HepG2 (cell line): ENCODE measurements around the gene VDAC1. TPM values are rescaled to one million over a fixed set of nuclear protein-coding genes. Genes with fewer than 3 reads are reported as not detected.

ENCODE experiments used
- ATAC-seq: fragments of 200-7000 bp; cut with Tn5 transposase; 3 replicates; pipeline ENCODE4 v1.9.1; 2020; ENCODE audit warnings: mild to moderate bottlenecking, moderate library complexity
- BruUV-seq: library from RNA; stranded (reverse); fragments of 400-500 nt; replicated peaks from 2 replicates; lab custom pipeline; 2021; lab: Mats Ljungman, UMichigan
- CTCF ChIA-PET: fragments of 300-600 bp; formaldehyde crosslinking; extraction: SDS; loops from one replicate; lab custom pipeline; 2021; ENCODE audit warnings: low total read pairs, inconsistent platforms, low intra/inter-chr PET ratio; lab: Yijun Ruan, JAX
- POLR2A ChIA-PET: fragments of 350-600 bp; sonication (Branson Sonifier 250); formaldehyde crosslinking; loops from one replicate; lab custom pipeline; 2020; ENCODE audit warnings: antibody characterized with exemption, inconsistent platforms; lab: Yijun Ruan, JAX
- DNase-seq: peaks from one replicate; pipeline ENCODE4 v3.0.0-alpha.2; 2015; ENCODE audit warnings: low spot score
- FAIRE-seq: peaks from 3 replicates; lab custom pipeline; 2011; peaks lifted over from hg19 to GRCh38; lab: Jason Lieb, UNC
- H2AFZ ChIP-seq: one replicate; pipeline ENCODE4 v1.6.1; 2011; ENCODE audit warnings: low read length, inconsistent platforms
- H3K27ac ChIP-seq: fragments of 300-600 bp; 3 replicates; pipeline ENCODE4 v1.8.0; 2011; ENCODE audit warnings: mixed run types, mild to moderate bottlenecking, mixed read lengths, low read length, inconsistent platforms; ENCODE audit not compliant: insufficient read depth; ENCODE audit errors: extremely low read length
- H3K27me3 ChIP-seq, 2 experiments: fragments of 200-600 bp in 1 of 2; 2 replicates in 1 of 2; 3 replicates in 1 of 2; pipeline versions ENCODE4 v1.6.0 to v1.8.0; 2011; ENCODE audit warnings: low read length in 2 of 2, mild to moderate bottlenecking in 2 of 2, moderate library complexity in 2 of 2, inconsistent platforms in 1 of 2; ENCODE audit not compliant: insufficient read depth in 2 of 2, control insufficient read depth in 1 of 2
- H3K36me3 ChIP-seq, 2 experiments: fragments of 200-600 bp in 1 of 2; replicated peaks in 1 of 2; 2 replicates in 1 of 2; 3 replicates in 1 of 2; pipeline versions ENCODE4 v1.5.1 to v1.8.0; 2011; ENCODE audit warnings: low read length in 2 of 2, inconsistent platforms in 1 of 2; ENCODE audit not compliant: insufficient read depth in 2 of 2, control insufficient read depth in 1 of 2
- H3K4me1 ChIP-seq: 2 replicates; pipeline ENCODE4 v1.5.1; 2012; ENCODE audit warnings: low read length, inconsistent platforms; ENCODE audit not compliant: insufficient read depth
- H3K4me2 ChIP-seq: 2 replicates; pipeline ENCODE4 v1.6.0; 2011; ENCODE audit warnings: low read depth, low read length, inconsistent platforms
- H3K4me3 ChIP-seq, 3 experiments: fragments of 200-600 bp in 1 of 3; sonication (generic), shearing (Covaris generic) in 1 of 3; replicated peaks in 1 of 3; 2 replicates each; pipeline ENCODE4 v1.5.1; 2011 to 2016; ENCODE audit warnings: low read length in 3 of 3, inconsistent platforms in 2 of 3, low read depth in 2 of 3, mild to moderate bottlenecking in 2 of 3, control low read depth in 1 of 3, mixed read lengths in 1 of 3; ENCODE audit not compliant: insufficient read depth in 1 of 3
- H3K79me2 ChIP-seq: one replicate; pipeline ENCODE4 v1.6.1; 2011; ENCODE audit warnings: low read length, inconsistent platforms; ENCODE audit not compliant: insufficient read depth
- H3K9ac ChIP-seq: 2 replicates; pipeline ENCODE4 v1.6.0; 2011; ENCODE audit warnings: mild to moderate bottlenecking, low read depth, low read length, inconsistent platforms; ENCODE audit not compliant: insufficient read depth
- H3K9me3 ChIP-seq: 2 replicates; pipeline ENCODE4 v1.5.1; 2012; ENCODE audit warnings: mild to moderate bottlenecking, low read length
- H4K20me1 ChIP-seq: 2 replicates; pipeline ENCODE4 v1.6.0; 2011; ENCODE audit warnings: inconsistent platforms, mild to moderate bottlenecking, low read length, moderate library complexity; ENCODE audit not compliant: insufficient read depth
- KDM5A ChIP-seq: fragments of 200-600 bp; sonication (generic); IDR thresholded peaks from 2 replicates; pipeline ENCODE4 v1.7.0; 2018; ENCODE audit warnings: antibody characterized with exemption, mild to moderate bottlenecking, low read length, borderline replicate concordance
- SKI ChIP-seq: fragments of 450-650 bp; IDR thresholded peaks from one replicate; pipeline ENCODE4 v1.6.1; 2018; ENCODE audit warnings: mild to moderate bottlenecking; ENCODE audit not compliant: partially characterized antibody
- THAP9 ChIP-seq: sonication (generic); formaldehyde crosslinking; IDR thresholded peaks from 2 replicates; pipeline ENCODE4; 2020; ENCODE audit warnings: missing genetic modification reagents, mild to moderate bottlenecking, borderline replicate concordance
- ZBTB38 ChIP-seq: sonication (generic); formaldehyde crosslinking; IDR thresholded peaks from 2 replicates; pipeline ENCODE4 v1.5.1; 2020; ENCODE audit warnings: mild to moderate bottlenecking, missing genetic modification reagents
- ZNF17 ChIP-seq: sonication (generic); formaldehyde crosslinking; IDR thresholded peaks from 2 replicates; pipeline ENCODE4 v1.5.0; 2020; ENCODE audit warnings: mild to moderate bottlenecking, missing genetic modification reagents
- ZNF260 ChIP-seq: sonication (generic); formaldehyde crosslinking; IDR thresholded peaks from 2 replicates; pipeline ENCODE4 v1.4.0; 2020; ENCODE audit warnings: missing genetic modification reagents, low read depth, mild to moderate bottlenecking, borderline replicate concordance
- ZNF687 ChIP-seq: sonication (generic); formaldehyde crosslinking; IDR thresholded peaks from 2 replicates; pipeline ENCODE4 v1.5.1; 2020; ENCODE audit warnings: mild to moderate bottlenecking, missing genetic modification reagents, moderate library complexity
- WGBS: methylation state at CpG from one replicate; pipeline ENCODE4 v1.1.6; 2017; ENCODE audit warnings: low lambda C conversion rate; 5-methylcytosine and 5-hydroxymethylcytosine counted together
- in situ Hi-C: cut with HindIII; loops from 2 replicates; pipeline ENCODE4 v1.10.0; 2017; ENCODE audit warnings: low pct_unique_long_range_greater_than_20kb; ENCODE audit not compliant: extremely low pct_ligation_motif_present
- intact Hi-C: fragments of 100-400 bp; cut with micrococcal nuclease; formaldehyde crosslinking; loops from one replicate; pipeline ENCODE4 v1.10.0; 2022; ENCODE audit not compliant: unreplicated experiment
- polyA plus RNA-seq, 8 experiments: library from polyadenylated mRNA; depleted of rRNA in 3 of 8; stranded (reverse) in 7 of 8; unstranded in 1 of 8; fragments of >200 nt; fragmentation: Illumina TruSeq in 4 of 8; extraction: Trizol in 4 of 8; gene quantifications; 2 replicates each; pipeline versions ENCODE4 v1.2.1 to v1.2.3, GENCODE V29; 2011 to 2016; ENCODE audit warnings: low read depth in 4 of 8, missing spikeins in 1 of 8, mixed read lengths in 1 of 8; ENCODE audit not compliant: insufficient read depth in 1 of 8
- total RNA-seq, 5 experiments: library from RNA; depleted of rRNA; stranded (reverse); fragments of >200 nt; fragmentation: Illumina TruSeq; extraction: Trizol; gene quantifications; 2 replicates each; pipeline ENCODE4 v1.2.3, GENCODE V29; 2016; ENCODE audit warnings: low read depth in 1 of 5

VDAC1 gene
- total and polyA plus RNA-seq, 2 of the 13 experiments (the other 11 are each of a cell fraction or from before 2014, with no cell fraction given) = 112 to 380 TPM

GRCh38 chr5:134024811-134025210 is 20.0 kb upstream of the VDAC1 start:
- H3K36me3 ChIP-seq = no peaks in the 10 kb centered on the region
- no peak for ATAC-seq
- H3K27ac ChIP-seq = no peak overlapping the region
- no peak for DNase-seq
- H3K79me2 ChIP-seq = no peaks in the 10 kb centered on the region
- intact Hi-C loops = no loop called here
- H3K9ac ChIP-seq = no peak overlapping the region
- H2AFZ ChIP-seq = no peak overlapping the region
- no peak for FAIRE-seq
- H3K4me3 ChIP-seq = no peak overlapping the region
- POLR2A ChIA-PET = interaction anchor here (2.2 kb wide), 1 partner anchor 13 kb away, joined by 9 read pairs; no protein-coding TSS in a partner anchor
- TF ChIP-seq SKI = no peak
- TF ChIP-seq THAP9 (CRISPR knock-in tag) = no peak
- TF ChIP-seq ZBTB38 = no peak
- no peak for TF ChIP-seq ZNF17 (CRISPR knock-in tag)
- TF ChIP-seq ZNF260 = no peak
- TF ChIP-seq KDM5A = no peak
- peak; percentile 49 for TF ChIP-seq ZNF687 (CRISPR knock-in tag)
- no peak overlapping the region for H3K4me2 ChIP-seq
- in situ Hi-C loops = no loop called here
- H3K27me3 ChIP-seq = no peaks in the 10 kb centered on the region
- WGBS = 75% methylated on average over 1 of the region's 2 CpGs
- no peaks in the 10 kb centered on the region for H4K20me1 ChIP-seq
- peaks cover 34% of the 10 kb centered on the region for H3K4me1 ChIP-seq
- no TSS peak for BruUV-seq
- CTCF ChIA-PET = interaction anchor here (4.3 kb wide), 1 partner anchor 14 kb away, joined by 47 read pairs; no protein-coding TSS in a partner anchor
- no peaks in the 10 kb centered on the region for H3K9me3 ChIP-seq
